CD4-positive, CD25-positive, alpha-beta regulatory T cell (primary cell): ENCODE results near the gene CLTA. TPM values are rescaled to one million over a fixed set of nuclear protein-coding genes. Genes with fewer than 3 reads are reported as not detected.

Source experiments
- ATAC-seq, 2 donors: fragments of 150-1000 bp; cut with Tn5 transposase; one replicate each; pipeline ENCODE4 v1.10.0; 2021; ENCODE audit warnings: low read depth in 2 of 2, moderate number of reproducible peaks in 2 of 2, moderate library complexity in 1 of 2
- DNase-seq, 3 donors: peaks; one replicate each; pipeline versions ENCODE4 v3.0.0 to v3.0.0-alpha.2; 2012 to 2022; ENCODE audit warnings: mixed read lengths in 1 of 3
- H3K27ac ChIP-seq: one replicate; pipeline ENCODE4 v1.7.0; 2013; ENCODE audit warnings: mild to moderate bottlenecking, low read length; ENCODE audit not compliant: insufficient read depth, poor library complexity, severe bottlenecking
- H3K27me3 ChIP-seq: one replicate; pipeline ENCODE4 v1.7.0; 2013; ENCODE audit warnings: low read length; ENCODE audit not compliant: control insufficient read depth, insufficient read depth
- H3K36me3 ChIP-seq: one replicate; pipeline ENCODE4 v1.7.0; 2013; ENCODE audit warnings: mild to moderate bottlenecking, low read length, moderate library complexity; ENCODE audit not compliant: control insufficient read depth, insufficient read depth
- H3K4me1 ChIP-seq: 2 replicates; pipeline ENCODE4 v1.7.0; 2013; ENCODE audit warnings: mild to moderate bottlenecking, low read length; ENCODE audit not compliant: insufficient read depth, control insufficient read depth, poor library complexity, severe bottlenecking
- H3K4me3 ChIP-seq: one replicate; pipeline ENCODE4 v1.7.0; 2013; ENCODE audit warnings: low read depth, mild to moderate bottlenecking, low read length, moderate library complexity
- H3K9me3 ChIP-seq, 2 experiments: 1 replicate in 1 of 2; 2 replicates in 1 of 2; pipeline ENCODE4 v1.7.0; 2013; ENCODE audit warnings: low read length in 2 of 2, mild to moderate bottlenecking in 1 of 2, moderate library complexity in 1 of 2; ENCODE audit not compliant: control insufficient read depth in 2 of 2
- H3K27ac Mint-ChIP-seq, 3 donors: one replicate each; pipeline ENCODE4 v1.8.0; 2020 to 2022; ENCODE audit warnings: mild to moderate bottlenecking in 3 of 3, mixed read lengths in 3 of 3, moderate library complexity in 2 of 3
- H3K27me3 Mint-ChIP-seq: one replicate; pipeline ENCODE4 v1.8.0; 2022; ENCODE audit warnings: mild to moderate bottlenecking, mixed read lengths
- H3K36me3 Mint-ChIP-seq: one replicate; pipeline ENCODE4 v1.8.0; 2020; ENCODE audit warnings: mixed read lengths
- H3K4me1 Mint-ChIP-seq, 4 donors: one replicate each; pipeline ENCODE4 v1.8.0; 2020 to 2022; ENCODE audit warnings: mixed read lengths in 4 of 4, mild to moderate bottlenecking in 1 of 4
- H3K4me3 Mint-ChIP-seq, 4 donors: one replicate each; pipeline ENCODE4 v1.8.0; 2020 to 2022; ENCODE audit warnings: mild to moderate bottlenecking in 4 of 4, mixed read lengths in 4 of 4, moderate library complexity in 3 of 4
- H3K9me3 Mint-ChIP-seq, 7 donors: one replicate each; pipeline ENCODE4 v1.8.0; 2020 to 2022; ENCODE audit warnings: mixed read lengths in 7 of 7, mild to moderate bottlenecking in 3 of 7, moderate library complexity in 2 of 7
- polyA plus RNA-seq, 4 donors: library from polyadenylated mRNA; unstranded; fragments of 300-500 nt; fragmentation: Illumina TruSeq; gene quantifications; one replicate each; pipeline ENCODE4 v1.2.3, GENCODE V29; 2021
- total RNA-seq: library from RNA; stranded (reverse); gene quantifications from one replicate; pipeline ENCODE4 v1.2.3, GENCODE V29; 2022

Gene CLTA
- total and polyA plus RNA-seq, 5 donors from 2014 or later: 46.7 to 175 (median 163) TPM

DNA sequence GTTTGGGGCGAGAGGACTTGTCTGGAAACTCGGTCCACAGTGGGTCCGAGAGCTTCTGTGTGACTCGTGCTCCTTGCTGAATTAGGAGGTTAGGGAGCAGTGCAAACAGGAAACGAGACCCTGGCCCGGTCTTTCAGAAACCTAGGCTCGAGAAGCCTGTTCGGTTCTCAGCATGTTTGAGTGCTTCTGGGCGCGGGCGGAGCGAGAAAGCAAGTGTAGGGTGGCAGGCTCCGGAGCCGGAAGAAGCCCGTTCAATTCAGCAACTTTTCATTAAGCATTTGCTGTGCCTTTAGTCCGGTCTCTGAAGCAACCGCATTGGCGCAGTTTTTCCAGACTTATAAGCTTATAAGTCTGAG is 547 bp downstream of the CLTA start:
- H3K9me3 ChIP-seq: no peaks in the 10 kb centered on the region
- no peaks in the 10 kb centered on the region for H3K27me3 ChIP-seq
- Mint-ChIP-seq H3K36me3 (peaks cover 10% of the 10 kb centered on the region), H3K9me3 (no peaks in the 10 kb centered on the region), H3K4me1 (peaks cover 21 to 59% (median 47%) of the 10 kb centered on the region in 4 donors), H3K27ac (peak overlapping the region; percentile 88 to 95 (median 90)), H3K27me3 (peaks cover 15% of the 10 kb centered on the region), H3K4me3 (peak overlapping the region; percentile 95 to 98 (median 96))
- H3K4me1 ChIP-seq: peaks cover 47% of the 10 kb centered on the region
- H3K36me3 ChIP-seq: peaks cover 4% of the 10 kb centered on the region
- peak; percentile 30 to 75 (median 50) for DNase-seq
- H3K4me3 ChIP-seq: peak overlapping the region; percentile 93
- ATAC-seq: peak; percentile 11 to 21
- H3K27ac ChIP-seq: peak overlapping the region; percentile 91

DNA sequence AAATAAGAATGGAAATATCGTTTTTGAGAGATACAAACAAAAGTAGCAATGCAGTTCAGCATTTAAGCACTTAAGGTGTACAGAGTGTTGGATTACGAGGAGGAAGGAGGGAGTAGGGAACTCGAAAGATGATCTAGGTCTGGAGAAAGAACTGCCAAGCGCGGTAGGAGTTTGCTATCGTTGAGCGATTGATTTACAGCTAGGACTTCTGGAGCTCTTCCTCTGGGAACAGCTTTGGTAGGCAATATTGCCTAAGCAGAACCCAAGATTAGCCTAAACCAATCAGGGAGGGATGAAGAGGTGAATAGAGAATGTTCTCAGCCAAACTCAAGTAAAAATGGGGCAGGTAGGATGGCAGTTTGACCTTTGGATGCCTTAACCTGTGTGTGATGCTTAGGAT is 965 bp downstream of the CLTA start:
- peak overlapping the region; percentile 91 for H3K27ac ChIP-seq
- peak overlapping the region; percentile 95 to 98 (median 96) for H3K4me3 Mint-ChIP-seq
- no peaks in the 10 kb centered on the region for H3K27me3 ChIP-seq
- no peaks in the 10 kb centered on the region for H3K9me3 Mint-ChIP-seq
- H3K36me3 ChIP-seq: peaks cover 4% of the 10 kb centered on the region
- H3K4me3 ChIP-seq: peak overlapping the region; percentile 93
- DNase-seq (no peak), ATAC-seq (no peak)
- H3K36me3 Mint-ChIP-seq: peaks cover 10% of the 10 kb centered on the region
- H3K27ac Mint-ChIP-seq: peak overlapping the region; percentile 88 to 95 (median 90)
- H3K9me3 ChIP-seq: no peaks in the 10 kb centered on the region
- peaks cover 21 to 59% (median 51%) of the 10 kb centered on the region in 4 donors for H3K4me1 Mint-ChIP-seq
- peaks cover 15% of the 10 kb centered on the region for H3K27me3 Mint-ChIP-seq
- H3K4me1 ChIP-seq: peaks cover 47% of the 10 kb centered on the region

DNA sequence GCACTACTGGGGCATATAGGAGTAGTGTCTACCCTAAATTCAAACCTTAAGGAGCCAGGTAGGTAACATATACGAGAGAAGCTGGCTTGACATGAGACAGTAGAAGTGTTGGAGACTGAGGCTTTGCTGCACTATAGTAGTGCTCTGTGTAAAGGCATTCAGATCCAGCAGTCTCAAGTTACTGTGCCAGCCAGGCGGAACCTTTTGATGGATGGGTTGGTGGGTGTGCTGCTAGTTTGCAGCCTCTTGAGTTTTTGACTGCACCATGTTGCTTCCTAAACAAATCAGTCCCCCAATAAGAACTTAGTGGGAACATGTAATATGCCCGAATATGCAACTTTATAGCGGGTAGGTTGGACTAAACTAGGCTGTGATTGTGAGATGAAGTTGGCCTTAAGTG is 1.5 kb downstream of the CLTA start:
- Histone ChIP-seq H3K4me3 (peak overlapping the region; percentile 93), H3K9me3 (no peaks in the 10 kb centered on the region), H3K36me3 (peaks cover 9% of the 10 kb centered on the region), H3K4me1 (peaks cover 47% of the 10 kb centered on the region), H3K27ac (no peak overlapping the region), H3K27me3 (no peaks in the 10 kb centered on the region)
- ATAC-seq (no peak), DNase-seq (no peak)
- H3K4me3 Mint-ChIP-seq: peak overlapping the region; percentile 95 to 98 (median 96)
- peaks cover 15% of the 10 kb centered on the region for H3K27me3 Mint-ChIP-seq
- peaks cover 22 to 62% (median 52%) of the 10 kb centered on the region in 4 donors for H3K4me1 Mint-ChIP-seq
- H3K27ac Mint-ChIP-seq: peak overlapping the region; percentile 65 to 90 (median 88)
- H3K9me3 Mint-ChIP-seq: no peaks in the 10 kb centered on the region
- peaks cover 10% of the 10 kb centered on the region for H3K36me3 Mint-ChIP-seq

DNA sequence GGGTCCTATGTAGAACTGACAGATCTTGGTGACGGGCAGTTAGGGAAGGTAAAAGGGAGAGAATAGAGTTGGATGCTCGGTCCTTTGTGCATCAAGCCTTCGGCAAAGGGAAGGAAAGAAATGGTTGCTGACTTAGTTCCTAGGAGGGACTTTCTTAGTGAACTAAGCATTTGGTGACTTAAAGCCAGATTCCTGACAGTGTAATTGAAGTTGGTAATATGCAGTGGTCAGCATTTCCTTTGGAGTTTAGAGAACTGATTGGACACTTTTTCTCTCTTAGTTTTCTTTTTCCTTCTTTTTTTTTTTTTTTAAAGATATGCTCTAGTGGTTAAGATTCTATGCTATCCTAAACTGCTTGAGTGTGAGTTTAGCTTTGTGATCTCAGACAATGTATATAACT is 2.3 kb downstream of the CLTA start:
- Histone ChIP-seq H3K27ac (no peak overlapping the region), H3K27me3 (no peaks in the 10 kb centered on the region), H3K9me3 (no peaks in the 10 kb centered on the region), H3K4me3 (peak overlapping the region; percentile 93), H3K36me3 (peaks cover 17% of the 10 kb centered on the region), H3K4me1 (peaks cover 47% of the 10 kb centered on the region)
- Mint-ChIP-seq H3K4me1 (peaks cover 28 to 67% (median 58%) of the 10 kb centered on the region in 4 donors), H3K9me3 (no peaks in the 10 kb centered on the region), H3K4me3 (peak overlapping the region; percentile 95 to 98 (median 96)), H3K36me3 (peaks cover 15% of the 10 kb centered on the region), H3K27ac (peak overlapping the region in 2 of 3 donors; percentile 80 to 90), H3K27me3 (peaks cover 15% of the 10 kb centered on the region)
- DNase-seq (no peak), ATAC-seq (no peak)

DNA sequence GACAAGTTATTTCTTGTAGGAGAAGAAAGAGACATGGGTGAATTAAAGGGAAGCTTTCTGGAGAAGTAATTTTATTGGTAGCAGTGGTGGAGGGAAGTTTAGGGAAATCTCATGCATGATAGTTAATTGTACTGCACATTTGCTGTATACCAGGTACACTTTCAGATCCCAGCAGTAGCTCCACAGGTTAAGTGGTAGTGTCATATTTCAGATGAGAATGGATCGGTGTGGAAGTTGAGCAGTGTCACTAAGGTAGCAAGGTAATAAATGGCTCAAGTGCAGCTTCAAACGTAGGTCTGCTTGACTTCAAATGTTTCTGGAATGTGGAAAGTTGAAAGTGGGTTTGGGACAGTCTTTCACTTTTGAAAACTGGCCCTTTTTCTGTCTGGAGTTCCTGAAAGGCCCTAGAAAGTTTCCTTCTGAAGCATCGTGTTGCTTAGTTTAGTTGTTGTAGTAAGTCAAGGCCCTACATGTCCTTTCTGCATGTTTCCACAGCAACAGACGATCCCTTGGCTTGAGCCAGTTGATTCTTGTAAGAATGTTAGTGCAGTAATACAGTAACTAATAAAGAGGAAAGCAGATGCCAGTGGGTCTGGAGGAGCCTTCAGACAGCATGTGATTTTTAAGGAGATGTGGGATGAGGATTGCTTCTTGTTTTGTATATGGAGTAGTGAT is 3.7 kb downstream of the CLTA start:
- no peaks in the 10 kb centered on the region for H3K27me3 ChIP-seq
- no peak overlapping the region for H3K27ac ChIP-seq
- Mint-ChIP-seq H3K27ac (peak overlapping the region; percentile 77 to 86 (median 84)), H3K4me1 (peaks cover 28 to 67% (median 54%) of the 10 kb centered on the region in 4 donors), H3K4me3 (peak overlapping the region; percentile 5 to 96 (median 50)), H3K9me3 (no peaks in the 10 kb centered on the region), H3K36me3 (peaks cover 15% of the 10 kb centered on the region), H3K27me3 (peaks cover 6% of the 10 kb centered on the region)
- peaks cover 23% of the 10 kb centered on the region for H3K36me3 ChIP-seq
- H3K4me3 ChIP-seq: no peak overlapping the region
- no peaks in the 10 kb centered on the region for H3K9me3 ChIP-seq
- ATAC-seq (no peak), DNase-seq (no peak)
- peaks cover 47% of the 10 kb centered on the region for H3K4me1 ChIP-seq

DNA sequence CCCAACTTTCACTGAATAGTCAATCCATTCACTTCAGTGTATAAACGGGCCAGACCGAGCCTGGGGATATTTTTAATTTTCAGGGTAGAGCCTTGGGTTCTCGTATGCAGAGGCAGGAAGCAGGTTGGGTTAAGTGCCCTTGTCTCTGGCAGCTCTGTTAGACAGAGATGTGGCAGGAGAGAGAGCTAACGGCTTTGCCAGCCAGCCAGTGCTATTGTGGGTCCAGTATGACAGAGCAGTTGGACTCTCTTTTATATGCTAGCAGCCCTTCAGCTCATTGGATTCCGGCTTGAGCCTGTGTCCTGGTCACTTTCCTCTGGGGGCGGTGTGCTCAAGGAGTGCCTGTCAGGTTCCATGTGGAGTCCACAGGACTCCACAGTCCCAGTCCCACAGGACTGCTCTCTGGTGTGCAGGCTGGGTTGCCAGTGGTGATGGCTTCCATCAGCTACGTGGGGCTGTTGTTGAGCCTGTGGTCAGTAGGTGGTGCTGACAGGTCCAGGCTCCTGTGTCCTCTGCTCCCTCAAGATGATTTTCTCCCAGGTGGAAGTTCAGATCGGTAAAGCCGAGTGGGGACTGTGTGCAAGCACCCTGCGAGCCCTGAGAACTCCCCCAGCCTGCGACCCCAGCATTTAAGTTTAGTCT is 14.3 kb downstream of the CLTA start:
- no peak overlapping the region for H3K4me3 Mint-ChIP-seq
- H3K27ac Mint-ChIP-seq: peak overlapping the region in 1 of 3 donors; percentile 9
- peaks cover 97% of the 10 kb centered on the region for H3K36me3 ChIP-seq
- ATAC-seq: no peak
- no peaks in the 10 kb centered on the region for H3K27me3 Mint-ChIP-seq
- no peaks in the 10 kb centered on the region for H3K9me3 Mint-ChIP-seq
- no peak overlapping the region for H3K27ac ChIP-seq
- no peaks in the 10 kb centered on the region for H3K9me3 ChIP-seq
- peaks cover 5 to 40% (median 34%) of the 10 kb centered on the region in 4 donors for H3K4me1 Mint-ChIP-seq
- no peaks in the 10 kb centered on the region for H3K4me1 ChIP-seq
- H3K4me3 ChIP-seq: no peak overlapping the region
- peaks cover 49% of the 10 kb centered on the region for H3K36me3 Mint-ChIP-seq
- DNase-seq: no peak
- no peaks in the 10 kb centered on the region for H3K27me3 ChIP-seq

DNA sequence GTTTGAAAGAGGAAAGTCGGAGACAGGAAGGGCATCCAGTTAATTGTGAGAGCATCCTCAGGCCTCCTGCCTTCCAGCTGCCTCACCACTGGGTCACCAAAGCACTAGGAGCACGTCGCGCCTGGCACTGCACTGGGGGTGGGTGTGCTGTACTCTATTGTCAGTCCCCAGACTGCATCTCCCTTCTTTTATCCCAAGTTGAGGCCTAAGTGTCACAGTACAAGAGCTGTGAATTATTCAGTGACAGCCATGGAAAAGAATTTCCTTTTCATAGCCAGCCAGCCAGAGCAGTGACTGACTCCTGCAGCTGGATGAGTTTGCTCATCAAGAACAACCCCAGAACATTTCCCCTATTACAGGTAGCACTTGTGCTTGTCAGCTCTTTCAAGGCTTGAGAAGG is 16.3 kb downstream of the CLTA start:
- Histone ChIP-seq H3K4me3 (no peak overlapping the region), H3K27me3 (no peaks in the 10 kb centered on the region), H3K36me3 (peaks cover 97% of the 10 kb centered on the region), H3K9me3 (no peaks in the 10 kb centered on the region), H3K4me1 (no peaks in the 10 kb centered on the region), H3K27ac (no peak overlapping the region)
- Mint-ChIP-seq H3K4me1 (peaks cover 5 to 51% (median 42%) of the 10 kb centered on the region in 4 donors), H3K9me3 (no peaks in the 10 kb centered on the region), H3K4me3 (no peak overlapping the region), H3K36me3 (peaks cover 61% of the 10 kb centered on the region), H3K27me3 (no peaks in the 10 kb centered on the region), H3K27ac (peak overlapping the region; percentile 51 to 83 (median 71))
- no peak for ATAC-seq
- no peak for DNase-seq
